Astrocyte (in vitro differentiated cells and primary cell): ENCODE results near the gene POFUT2. TPM values are rescaled to one million over a fixed set of nuclear protein-coding genes. Genes with fewer than 3 reads are reported as not detected.

Experiments used
- DNase-seq: peaks from one replicate; pipeline ENCODE4 v3.0.0-alpha.2; 2010; ENCODE audit warnings: low read depth
- FAIRE-seq: peaks from 2 replicates; lab custom pipeline; 2011; peaks lifted over from hg19 to GRCh38; lab: Jason Lieb, UNC
- H2AFZ ChIP-seq: 2 replicates; pipeline ENCODE4 v1.6.0; 2012; ENCODE audit warnings: low read depth, low read length, inconsistent platforms
- H3K27ac ChIP-seq: 2 replicates; pipeline ENCODE4 v1.5.1; 2011; ENCODE audit warnings: low read depth, low read length, inconsistent platforms
- H3K27me3 ChIP-seq: 2 replicates; pipeline ENCODE4 v1.6.0; 2011; ENCODE audit warnings: low read length, inconsistent platforms; ENCODE audit not compliant: insufficient read depth
- H3K36me3 ChIP-seq: 2 replicates; pipeline ENCODE4 v1.5.1; 2011; ENCODE audit warnings: low read length, inconsistent platforms; ENCODE audit not compliant: insufficient read depth
- H3K4me1 ChIP-seq: 2 replicates; pipeline ENCODE4 v1.5.1; 2011; ENCODE audit warnings: low read length, inconsistent platforms; ENCODE audit not compliant: insufficient read depth
- H3K4me2 ChIP-seq: 2 replicates; pipeline ENCODE4 v1.6.0; 2012; ENCODE audit warnings: low read length, inconsistent platforms
- H3K4me3 ChIP-seq: 2 replicates; pipeline ENCODE4 v1.5.1; 2011; ENCODE audit warnings: low read depth, mild to moderate bottlenecking, low read length, inconsistent platforms; ENCODE audit not compliant: insufficient read depth
- H3K79me2 ChIP-seq: 2 replicates; pipeline ENCODE4 v1.6.0; 2012; ENCODE audit warnings: mild to moderate bottlenecking, low read length, inconsistent platforms; ENCODE audit not compliant: insufficient read depth
- H3K9ac ChIP-seq: 2 replicates; pipeline ENCODE4 v1.6.0; 2012; ENCODE audit warnings: mild to moderate bottlenecking, low read length, inconsistent platforms
- H3K9me3 ChIP-seq: 2 replicates; pipeline ENCODE4 v1.5.1; 2012; ENCODE audit warnings: low read depth, mild to moderate bottlenecking, low read length, inconsistent platforms; ENCODE audit not compliant: insufficient read depth
- H4K20me1 ChIP-seq: 2 replicates; pipeline ENCODE4 v1.6.0; 2012; ENCODE audit warnings: low read length, inconsistent platforms; ENCODE audit not compliant: insufficient read depth
- H3K27ac Mint-ChIP-seq: one replicate; pipeline ENCODE4 v1.8.0; 2021; ENCODE audit warnings: mild to moderate bottlenecking, mixed read lengths; ENCODE audit not compliant: unreplicated experiment
- H3K27me3 Mint-ChIP-seq: one replicate; pipeline ENCODE4 v1.8.0; 2021; ENCODE audit warnings: low read depth, mixed read lengths; ENCODE audit not compliant: unreplicated experiment
- H3K36me3 Mint-ChIP-seq: one replicate; pipeline ENCODE4 v1.8.0; 2021; ENCODE audit warnings: low read depth, mixed read lengths; ENCODE audit not compliant: unreplicated experiment
- H3K4me1 Mint-ChIP-seq: one replicate; pipeline ENCODE4 v1.8.0; 2021; ENCODE audit warnings: low read depth, mixed read lengths; ENCODE audit not compliant: unreplicated experiment
- H3K4me3 Mint-ChIP-seq: one replicate; pipeline ENCODE4 v1.8.0; 2021; ENCODE audit warnings: mild to moderate bottlenecking, moderate library complexity, mixed read lengths; ENCODE audit not compliant: unreplicated experiment
- H3K9me3 Mint-ChIP-seq: one replicate; pipeline ENCODE4 v1.8.0; 2021; ENCODE audit warnings: mild to moderate bottlenecking, mixed read lengths; ENCODE audit not compliant: unreplicated experiment
- EZH2 ChIP-seq: IDR thresholded peaks from 2 replicates; pipeline ENCODE4 v1.6.1; 2012; ENCODE audit warnings: mild to moderate bottlenecking, low read length, inconsistent platforms; ENCODE audit not compliant: insufficient read depth
- total RNA-seq: library from RNA; stranded (reverse); gene quantifications from 2 replicates; pipeline ENCODE4 v1.2.1, GENCODE V29; 2021
- TF ChIP-seq, protein P1 (sequence below): IDR thresholded peaks from 2 replicates; pipeline ENCODE4 v1.5.1; 2011; ENCODE audit warnings: low read depth, mild to moderate bottlenecking, inconsistent platforms, low read length, moderate library complexity; ENCODE audit not compliant: insufficient read depth

POFUT2 gene
- total RNA-seq, 1 donor from 2014 or later, result 109 TPM

DNA sequence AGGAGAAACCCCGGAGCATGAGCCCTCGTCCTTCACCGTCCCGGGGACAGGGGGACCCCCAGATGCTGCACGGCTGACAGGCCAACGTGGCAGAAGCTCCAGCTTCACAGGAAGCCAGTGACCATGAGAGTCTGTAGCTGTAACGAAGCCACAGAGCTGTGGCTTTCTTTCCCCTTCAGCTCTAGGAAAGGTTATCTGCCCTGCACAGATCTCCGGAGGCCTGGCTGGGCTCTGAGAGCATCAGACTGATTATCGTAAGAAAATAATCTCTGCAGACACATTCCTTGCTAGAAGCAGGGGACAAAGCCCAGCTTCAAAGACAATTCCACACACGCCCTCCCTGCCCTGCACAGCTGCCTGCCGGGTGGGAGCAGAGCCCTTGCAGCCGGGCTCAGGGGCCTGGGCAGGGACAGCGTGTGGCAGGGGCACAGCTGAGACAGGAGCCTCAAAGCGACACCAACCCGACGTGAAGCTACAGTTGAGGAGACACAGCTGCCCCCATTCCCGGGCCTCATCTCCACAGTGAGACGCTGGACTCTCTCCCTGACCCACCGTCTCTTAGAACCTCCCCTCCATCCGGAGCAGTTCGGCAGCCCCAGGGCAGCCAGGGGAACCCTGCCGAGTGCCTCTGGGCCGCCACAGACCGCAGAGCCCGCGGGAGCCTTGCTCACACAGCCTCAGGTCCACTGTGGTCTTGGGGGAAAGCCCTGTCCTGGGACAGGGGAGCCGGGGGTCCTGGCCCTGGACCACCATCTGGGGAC is 30.6 kb downstream of the POFUT2 start:
- no peak for DNase-seq
- no peak overlapping the region for H3K27ac ChIP-seq
- Mint-ChIP-seq H3K4me1 (peaks cover 6% of the 10 kb centered on the region), H3K36me3 (peaks cover 10% of the 10 kb centered on the region), H3K9me3 (no peaks in the 10 kb centered on the region), H3K27ac (no peak overlapping the region), H3K27me3 (no peaks in the 10 kb centered on the region), H3K4me3 (no peak overlapping the region)
- peaks cover 9% of the 10 kb centered on the region for H3K27me3 ChIP-seq
- FAIRE-seq, result no peak
- TF ChIP-seq, protein P1, sequence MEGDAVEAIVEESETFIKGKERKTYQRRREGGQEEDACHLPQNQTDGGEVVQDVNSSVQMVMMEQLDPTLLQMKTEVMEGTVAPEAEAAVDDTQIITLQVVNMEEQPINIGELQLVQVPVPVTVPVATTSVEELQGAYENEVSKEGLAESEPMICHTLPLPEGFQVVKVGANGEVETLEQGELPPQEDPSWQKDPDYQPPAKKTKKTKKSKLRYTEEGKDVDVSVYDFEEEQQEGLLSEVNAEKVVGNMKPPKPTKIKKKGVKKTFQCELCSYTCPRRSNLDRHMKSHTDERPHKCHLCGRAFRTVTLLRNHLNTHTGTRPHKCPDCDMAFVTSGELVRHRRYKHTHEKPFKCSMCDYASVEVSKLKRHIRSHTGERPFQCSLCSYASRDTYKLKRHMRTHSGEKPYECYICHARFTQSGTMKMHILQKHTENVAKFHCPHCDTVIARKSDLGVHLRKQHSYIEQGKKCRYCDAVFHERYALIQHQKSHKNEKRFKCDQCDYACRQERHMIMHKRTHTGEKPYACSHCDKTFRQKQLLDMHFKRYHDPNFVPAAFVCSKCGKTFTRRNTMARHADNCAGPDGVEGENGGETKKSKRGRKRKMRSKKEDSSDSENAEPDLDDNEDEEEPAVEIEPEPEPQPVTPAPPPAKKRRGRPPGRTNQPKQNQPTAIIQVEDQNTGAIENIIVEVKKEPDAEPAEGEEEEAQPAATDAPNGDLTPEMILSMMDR, result no peak
- TF ChIP-seq EZH2, result no peak
- peaks cover 12% of the 10 kb centered on the region for H3K4me1 ChIP-seq
- H3K9ac ChIP-seq, result no peak overlapping the region
- H3K4me3 ChIP-seq, result no peak overlapping the region
- H3K36me3 ChIP-seq, result no peaks in the 10 kb centered on the region
- H4K20me1 ChIP-seq, result peaks cover 12% of the 10 kb centered on the region
- no peak overlapping the region for H2AFZ ChIP-seq
- H3K79me2 ChIP-seq, result no peaks in the 10 kb centered on the region
- no peak overlapping the region for H3K4me2 ChIP-seq
- no peaks in the 10 kb centered on the region for H3K9me3 ChIP-seq

DNA sequence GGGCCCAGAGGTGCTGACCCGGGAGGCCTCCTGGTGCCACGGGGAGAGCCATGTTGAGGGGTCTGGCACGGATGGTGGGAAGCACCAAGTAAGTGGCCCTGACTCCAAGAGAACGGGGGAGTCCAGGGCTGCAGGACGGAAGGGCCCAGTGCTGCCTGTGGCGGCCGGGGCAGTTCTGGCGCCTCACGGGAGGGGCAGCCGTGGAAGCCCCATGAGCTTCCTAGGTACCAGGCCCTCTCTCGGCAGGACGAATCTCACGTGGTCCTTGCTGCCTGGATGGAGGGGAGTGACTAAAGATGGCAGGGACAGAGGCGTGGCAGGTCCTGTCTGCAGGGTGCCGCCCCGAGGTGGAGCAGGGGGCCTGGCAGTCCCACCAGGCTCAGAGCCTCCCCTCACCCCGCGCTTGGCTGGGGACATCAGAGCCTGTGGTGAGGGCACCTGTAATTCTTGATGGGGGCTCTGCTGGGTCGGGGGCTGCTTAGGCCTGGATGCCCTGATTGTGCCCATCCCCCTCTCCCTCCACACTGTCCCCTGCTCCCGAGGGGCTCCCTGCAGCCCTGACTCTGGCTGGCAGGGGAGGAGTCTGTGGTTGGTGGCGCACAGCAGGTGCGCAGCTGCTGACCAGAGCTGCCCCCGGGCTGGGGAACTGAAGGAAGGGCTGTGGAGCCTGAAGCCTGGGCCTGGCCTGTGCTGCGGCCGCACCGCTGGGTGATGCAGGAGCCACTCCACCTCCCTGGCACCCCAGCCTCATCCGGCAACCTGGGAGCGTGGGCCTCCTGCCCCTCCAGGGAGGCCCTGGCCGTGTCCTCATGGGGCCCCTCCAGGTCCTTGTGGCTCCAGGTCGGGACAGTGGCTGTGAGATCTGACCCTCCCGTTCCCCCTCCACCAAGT is 31.4 kb downstream of the POFUT2 start:
- Histone ChIP-seq H3K4me1 (peaks cover 12% of the 10 kb centered on the region), H4K20me1 (peaks cover 8% of the 10 kb centered on the region), H3K4me3 (no peak overlapping the region), H3K9ac (no peak overlapping the region), H3K9me3 (no peaks in the 10 kb centered on the region), H2AFZ (no peak overlapping the region), H3K36me3 (no peaks in the 10 kb centered on the region), H3K27ac (no peak overlapping the region), H3K4me2 (no peak overlapping the region), H3K79me2 (no peaks in the 10 kb centered on the region), H3K27me3 (peaks cover 9% of the 10 kb centered on the region)
- no peak for TF ChIP-seq EZH2
- TF ChIP-seq, protein P1, result no peak
- DNase-seq (no peak), FAIRE-seq (no peak)
- no peak overlapping the region for H3K27ac Mint-ChIP-seq
- H3K4me3 Mint-ChIP-seq, result no peak overlapping the region
- H3K36me3 Mint-ChIP-seq, result peaks cover 10% of the 10 kb centered on the region
- no peaks in the 10 kb centered on the region for H3K9me3 Mint-ChIP-seq
- H3K4me1 Mint-ChIP-seq, result peaks cover 6% of the 10 kb centered on the region
- H3K27me3 Mint-ChIP-seq, result no peaks in the 10 kb centered on the region
